Fibroblast of the aortic adventitia (primary cell): ENCODE measurements around the gene KIAA1191. TPM values are rescaled to one million over a fixed set of nuclear protein-coding genes. Genes with fewer than 3 reads are reported as not detected.

Experiments
- DNase-seq: peaks from one replicate; pipeline ENCODE4 v3.0.0-alpha.2; 2010; ENCODE audit warnings: low read depth
- H3K4me3 ChIP-seq: 2 replicates; pipeline ENCODE4 v1.5.1; 2011; ENCODE audit warnings: low read depth, mild to moderate bottlenecking, control low read depth, low read length, moderate library complexity
- CTCF ChIP-seq: IDR thresholded peaks from 2 replicates; pipeline ENCODE4 v1.5.1; 2011; ENCODE audit warnings: mild to moderate bottlenecking, low read length, control low read depth, inconsistent platforms; ENCODE audit not compliant: insufficient read depth
- total RNA-seq: library from RNA; depleted of rRNA; stranded (reverse); fragments of >200 nt; gene quantifications from 2 replicates; pipeline ENCODE4 v1.2.3, GENCODE V29; 2012; ENCODE audit warnings: low replicate concordance

Gene KIAA1191
- total RNA-seq, 1 donor, result 81.8 TPM

- no peak for DNase-seq
- no peak for TF ChIP-seq CTCF
- H3K4me3 ChIP-seq, result no peak overlapping the region
These were observed 33.5 kb upstream of the KIAA1191 start for GRCh38 chr5:176394881-176395675.

DNA sequence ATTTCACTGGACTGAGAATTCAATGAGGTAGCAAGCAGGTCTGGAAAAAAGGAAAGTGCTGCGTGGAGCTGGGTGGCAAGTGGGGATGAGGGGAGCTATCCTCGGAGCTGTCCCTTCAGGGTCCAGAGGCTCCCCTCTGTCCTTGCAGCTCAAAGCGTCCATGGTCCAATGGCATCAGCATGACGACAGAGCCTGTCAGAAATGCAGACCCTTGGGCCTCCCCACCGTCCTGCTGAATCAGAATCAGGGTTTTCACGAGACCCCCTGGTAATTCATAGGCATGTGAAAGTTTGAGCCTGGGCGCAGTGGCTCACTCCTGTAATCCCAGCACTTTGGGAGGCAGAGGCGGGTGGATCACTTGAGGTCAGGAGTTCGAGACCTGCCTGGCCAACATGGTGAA, 32.5 kb upstream of the KIAA1191 start:
- no peak for DNase-seq
- no peak overlapping the region for H3K4me3 ChIP-seq
- no peak for TF ChIP-seq CTCF

GRCh38 chr5:176392526-176392925, 31.0 kb upstream of the KIAA1191 start:
- H3K4me3 ChIP-seq, result no peak overlapping the region
- no peak for TF ChIP-seq CTCF
- DNase-seq, result no peak

GRCh38 chr5:176391999-176392398, 30.4 kb upstream of the KIAA1191 start:
- no peak for DNase-seq
- TF ChIP-seq CTCF, result no peak
- H3K4me3 ChIP-seq, result no peak overlapping the region

- no peak overlapping the region for H3K4me3 ChIP-seq
- TF ChIP-seq CTCF, result no peak
- DNase-seq, result no peak
These were observed 29.9 kb upstream of the KIAA1191 start for GRCh38 chr5:176391479-176391878.

GRCh38 chr5:176389135-176390123, 27.9 kb upstream of the KIAA1191 start:
- no peak for DNase-seq

More at GRCh38 chr5:176389135-176390123, 27.9 kb upstream of the KIAA1191 start:
- peak overlapping the region; percentile 71 for H3K4me3 ChIP-seq
- TF ChIP-seq CTCF, result no peak
